Upper lobe of left lung (tissue), 4 donors: Measurements from ENCODE around the gene RAB37.

Experiments used
- POLR2AphosphoS5 ChIP-seq, 2 donors: sonication (generic); formaldehyde crosslinking; IDR thresholded peaks; one replicate each; pipeline ENCODE4 v1.5.1; 2017; ENCODE audit warnings: antibody characterized with exemption in 2 of 2
- TF ChIP-seq, protein P1 (sequence below), 6 experiments: fragments of 450-650 bp in 4 of 6; fragments of 200-600 bp in 2 of 6; sonication (generic) in 2 of 6; IDR thresholded peaks; one replicate each; pipeline ENCODE4 v1.5.1; 2016 to 2019; ENCODE audit warnings: antibody characterized with exemption in 6 of 6

DNA sequence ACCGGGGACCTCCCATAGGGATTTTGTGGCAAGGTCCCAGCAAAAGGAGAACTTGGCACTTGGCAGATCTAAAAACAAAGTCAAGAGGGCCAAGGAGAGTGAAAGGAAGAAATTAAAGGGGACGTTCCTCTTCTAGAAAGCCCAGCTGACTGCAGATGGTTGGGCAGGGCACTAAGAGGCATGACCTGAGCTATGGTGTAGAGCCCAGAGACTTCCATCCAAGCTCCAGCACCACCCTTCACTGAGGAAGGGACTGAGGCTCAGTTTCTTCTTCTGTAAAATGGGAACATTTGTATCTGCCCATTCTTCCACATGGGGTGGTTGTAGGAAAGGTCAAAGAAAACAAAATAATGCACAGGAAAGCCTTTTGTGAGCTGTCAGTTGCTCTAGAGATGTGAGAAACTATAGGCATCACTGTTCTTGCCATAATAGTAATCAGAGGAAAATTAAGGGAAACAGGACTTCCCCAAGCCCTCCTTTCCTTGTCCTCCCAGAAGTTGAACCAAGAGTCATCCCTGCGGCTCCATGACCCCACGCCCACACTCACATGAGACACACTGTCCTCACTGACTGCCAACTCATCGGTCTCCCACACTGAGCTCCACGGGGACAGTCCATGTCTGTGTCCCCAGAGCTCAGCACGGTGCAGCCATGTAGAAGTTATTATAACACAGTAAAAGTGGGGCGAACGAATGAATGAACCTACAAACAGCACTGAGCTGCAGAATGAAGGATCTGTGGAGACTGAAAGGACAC, 34.8 kb upstream of the RAB37 start:
- TF ChIP-seq, protein P1, sequence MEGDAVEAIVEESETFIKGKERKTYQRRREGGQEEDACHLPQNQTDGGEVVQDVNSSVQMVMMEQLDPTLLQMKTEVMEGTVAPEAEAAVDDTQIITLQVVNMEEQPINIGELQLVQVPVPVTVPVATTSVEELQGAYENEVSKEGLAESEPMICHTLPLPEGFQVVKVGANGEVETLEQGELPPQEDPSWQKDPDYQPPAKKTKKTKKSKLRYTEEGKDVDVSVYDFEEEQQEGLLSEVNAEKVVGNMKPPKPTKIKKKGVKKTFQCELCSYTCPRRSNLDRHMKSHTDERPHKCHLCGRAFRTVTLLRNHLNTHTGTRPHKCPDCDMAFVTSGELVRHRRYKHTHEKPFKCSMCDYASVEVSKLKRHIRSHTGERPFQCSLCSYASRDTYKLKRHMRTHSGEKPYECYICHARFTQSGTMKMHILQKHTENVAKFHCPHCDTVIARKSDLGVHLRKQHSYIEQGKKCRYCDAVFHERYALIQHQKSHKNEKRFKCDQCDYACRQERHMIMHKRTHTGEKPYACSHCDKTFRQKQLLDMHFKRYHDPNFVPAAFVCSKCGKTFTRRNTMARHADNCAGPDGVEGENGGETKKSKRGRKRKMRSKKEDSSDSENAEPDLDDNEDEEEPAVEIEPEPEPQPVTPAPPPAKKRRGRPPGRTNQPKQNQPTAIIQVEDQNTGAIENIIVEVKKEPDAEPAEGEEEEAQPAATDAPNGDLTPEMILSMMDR (IDR thresholded peaks at IDR 0.05), result no peak
- TF ChIP-seq POLR2AphosphoS5 (IDR thresholded peaks at IDR 0.05), result no peak
